ENCODE results near the gene CBARP. TPM values are rescaled to one million over a fixed set of nuclear protein-coding genes. Genes with fewer than 3 reads are reported as not detected.

CBARP gene
- total and polyA plus RNA-seq, 9 of the 15 experiments (the other 6 are each of a cell fraction or from before 2014, with no cell fraction given) = 0.03 to 8.9 (median 1.2) TPM; not detected in 1

DNA sequence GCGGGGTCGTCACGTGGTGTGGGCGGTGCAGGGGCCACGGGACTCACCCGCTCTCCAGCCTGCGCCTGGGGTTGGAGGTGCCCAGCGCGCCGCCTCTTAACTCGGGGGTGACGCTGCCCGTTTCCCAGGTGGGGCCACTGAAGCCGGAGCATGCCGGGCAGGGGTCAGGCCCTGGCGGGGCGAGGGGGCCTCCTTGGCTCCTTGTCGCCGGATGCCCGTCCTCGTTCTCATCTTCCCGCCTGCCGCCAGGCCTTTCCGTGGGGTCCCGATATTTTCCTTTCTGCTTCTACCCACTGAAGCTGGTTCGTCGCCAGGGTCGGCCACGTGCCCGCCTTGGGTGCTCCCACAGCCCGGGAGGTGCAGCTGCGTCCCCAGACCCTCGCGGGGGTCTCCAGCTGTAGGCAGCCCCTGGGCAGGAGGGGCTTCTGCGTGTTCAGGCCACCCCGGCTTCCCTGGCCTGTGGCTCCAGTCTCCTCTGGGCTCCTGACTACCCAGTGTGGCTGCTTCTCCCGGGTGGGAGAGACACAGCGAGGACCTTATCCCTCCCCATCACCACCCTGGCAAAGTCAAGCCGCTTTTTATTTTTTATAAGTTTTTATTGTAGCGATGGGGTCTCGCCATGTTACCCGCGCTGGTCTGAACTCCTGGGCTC is 38.3 kb upstream of the CBARP start (continued):
- TF ChIP-seq, protein P1, sequence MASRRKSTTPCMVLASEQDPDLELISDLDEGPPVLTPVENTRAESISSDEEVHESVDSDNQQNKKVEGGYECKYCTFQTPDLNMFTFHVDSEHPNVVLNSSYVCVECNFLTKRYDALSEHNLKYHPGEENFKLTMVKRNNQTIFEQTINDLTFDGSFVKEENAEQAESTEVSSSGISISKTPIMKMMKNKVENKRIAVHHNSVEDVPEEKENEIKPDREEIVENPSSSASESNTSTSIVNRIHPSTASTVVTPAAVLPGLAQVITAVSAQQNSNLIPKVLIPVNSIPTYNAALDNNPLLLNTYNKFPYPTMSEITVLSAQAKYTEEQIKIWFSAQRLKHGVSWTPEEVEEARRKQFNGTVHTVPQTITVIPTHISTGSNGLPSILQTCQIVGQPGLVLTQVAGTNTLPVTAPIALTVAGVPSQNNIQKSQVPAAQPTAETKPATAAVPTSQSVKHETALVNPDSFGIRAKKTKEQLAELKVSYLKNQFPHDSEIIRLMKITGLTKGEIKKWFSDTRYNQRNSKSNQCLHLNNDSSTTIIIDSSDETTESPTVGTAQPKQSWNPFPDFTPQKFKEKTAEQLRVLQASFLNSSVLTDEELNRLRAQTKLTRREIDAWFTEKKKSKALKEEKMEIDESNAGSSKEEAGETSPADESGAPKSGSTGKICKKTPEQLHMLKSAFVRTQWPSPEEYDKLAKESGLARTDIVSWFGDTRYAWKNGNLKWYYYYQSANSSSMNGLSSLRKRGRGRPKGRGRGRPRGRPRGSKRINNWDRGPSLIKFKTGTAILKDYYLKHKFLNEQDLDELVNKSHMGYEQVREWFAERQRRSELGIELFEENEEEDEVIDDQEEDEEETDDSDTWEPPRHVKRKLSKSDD (conservative IDR thresholded peaks at IDR 0.05; ENCODE audit: low read length) = no peak
- 0 out of 2 replicates have a peak, but pooled peaks have one; percentile 66 for TF ChIP-seq KLF6 (CRISPR knock-in tag; IDR thresholded peaks at IDR 0.05; ENCODE audit: borderline replicate concordance)
- TF ChIP-seq, protein P2, sequence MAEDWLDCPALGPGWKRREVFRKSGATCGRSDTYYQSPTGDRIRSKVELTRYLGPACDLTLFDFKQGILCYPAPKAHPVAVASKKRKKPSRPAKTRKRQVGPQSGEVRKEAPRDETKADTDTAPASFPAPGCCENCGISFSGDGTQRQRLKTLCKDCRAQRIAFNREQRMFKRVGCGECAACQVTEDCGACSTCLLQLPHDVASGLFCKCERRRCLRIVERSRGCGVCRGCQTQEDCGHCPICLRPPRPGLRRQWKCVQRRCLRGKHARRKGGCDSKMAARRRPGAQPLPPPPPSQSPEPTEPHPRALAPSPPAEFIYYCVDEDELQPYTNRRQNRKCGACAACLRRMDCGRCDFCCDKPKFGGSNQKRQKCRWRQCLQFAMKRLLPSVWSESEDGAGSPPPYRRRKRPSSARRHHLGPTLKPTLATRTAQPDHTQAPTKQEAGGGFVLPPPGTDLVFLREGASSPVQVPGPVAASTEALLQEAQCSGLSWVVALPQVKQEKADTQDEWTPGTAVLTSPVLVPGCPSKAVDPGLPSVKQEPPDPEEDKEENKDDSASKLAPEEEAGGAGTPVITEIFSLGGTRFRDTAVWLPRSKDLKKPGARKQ (CRISPR knock-in tag; IDR thresholded peaks at IDR 0.05) = no peak
- TF ChIP-seq TEAD1 (CRISPR knock-in tag; IDR thresholded peaks at IDR 0.05) = 0 out of 4 replicates have a peak, but pooled peaks of 1 of the 2 experiments have one; percentile 77
- TF ChIP-seq, protein P3, sequence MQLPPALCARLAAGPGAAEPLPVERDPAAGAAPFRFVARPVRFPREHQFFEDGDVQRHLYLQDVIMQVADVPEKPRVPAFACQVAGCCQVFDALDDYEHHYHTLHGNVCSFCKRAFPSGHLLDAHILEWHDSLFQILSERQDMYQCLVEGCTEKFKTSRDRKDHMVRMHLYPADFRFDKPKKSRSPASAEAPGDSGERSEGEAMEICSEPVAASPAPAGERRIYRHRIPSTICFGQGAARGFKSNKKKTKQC (CRISPR knock-in tag; IDR thresholded peaks at IDR 0.05) = peak; percentile 11; the same call in 1 of the 2 replicates
- TF ChIP-seq MYC (IDR thresholded peaks at IDR 0.05; ENCODE audit: low read depth, low read length) = no peak
- peak; percentile 89; the same call in 1 of the 2 replicates for TF ChIP-seq MYC (CRISPR knock-in tag; IDR thresholded peaks at IDR 0.05; ENCODE audit: borderline replicate concordance, low read depth)
- TF ChIP-seq GATAD2A (IDR thresholded peaks at IDR 0.05) = no peak
- TF ChIP-seq, protein P4, sequence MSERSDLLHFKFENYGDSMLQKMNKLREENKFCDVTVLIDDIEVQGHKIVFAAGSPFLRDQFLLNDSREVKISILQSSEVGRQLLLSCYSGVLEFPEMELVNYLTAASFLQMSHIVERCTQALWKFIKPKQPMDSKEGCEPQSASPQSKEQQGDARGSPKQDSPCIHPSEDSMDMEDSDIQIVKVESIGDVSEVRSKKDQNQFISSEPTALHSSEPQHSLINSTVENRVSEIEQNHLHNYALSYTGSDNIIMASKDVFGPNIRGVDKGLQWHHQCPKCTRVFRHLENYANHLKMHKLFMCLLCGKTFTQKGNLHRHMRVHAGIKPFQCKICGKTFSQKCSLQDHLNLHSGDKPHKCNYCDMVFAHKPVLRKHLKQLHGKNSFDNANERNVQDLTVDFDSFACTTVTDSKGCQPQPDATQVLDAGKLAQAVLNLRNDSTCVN (CRISPR knock-in tag; IDR thresholded peaks at IDR 0.05) = no peak
- TF ChIP-seq FOXJ2 (tag; IDR thresholded peaks at IDR 0.05) = no peak
- TF ChIP-seq CBX5 (IDR thresholded peaks at IDR 0.05; ENCODE audit: borderline replicate concordance, low read depth) = no peak
- peak in 1 of 2 experiments; percentile 6; a peak in 1 of 4 replicates for TF ChIP-seq FOXK2 (conservative IDR thresholded peaks at IDR 0.05 in 1 of 2, IDR thresholded peaks at IDR 0.05 in 1 of 2; ENCODE audit: low read depth in 2 of 2)
- no peak for TF ChIP-seq ETS2 (tag; IDR thresholded peaks at IDR 0.05; ENCODE audit: borderline replicate concordance, poor library complexity, severe bottlenecking)
- no peak for TF ChIP-seq ESRRA (IDR thresholded peaks at IDR 0.05; ENCODE audit: borderline replicate concordance, low read depth)
- TF ChIP-seq ZBTB7A (IDR thresholded peaks at IDR 0.05; ENCODE audit: borderline replicate concordance, control insufficient read depth, low read depth, low read length) = peak; percentile 81
- TF ChIP-seq, protein P5, sequence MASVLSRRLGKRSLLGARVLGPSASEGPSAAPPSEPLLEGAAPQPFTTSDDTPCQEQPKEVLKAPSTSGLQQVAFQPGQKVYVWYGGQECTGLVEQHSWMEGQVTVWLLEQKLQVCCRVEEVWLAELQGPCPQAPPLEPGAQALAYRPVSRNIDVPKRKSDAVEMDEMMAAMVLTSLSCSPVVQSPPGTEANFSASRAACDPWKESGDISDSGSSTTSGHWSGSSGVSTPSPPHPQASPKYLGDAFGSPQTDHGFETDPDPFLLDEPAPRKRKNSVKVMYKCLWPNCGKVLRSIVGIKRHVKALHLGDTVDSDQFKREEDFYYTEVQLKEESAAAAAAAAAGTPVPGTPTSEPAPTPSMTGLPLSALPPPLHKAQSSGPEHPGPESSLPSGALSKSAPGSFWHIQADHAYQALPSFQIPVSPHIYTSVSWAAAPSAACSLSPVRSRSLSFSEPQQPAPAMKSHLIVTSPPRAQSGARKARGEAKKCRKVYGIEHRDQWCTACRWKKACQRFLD (CRISPR knock-in tag; IDR thresholded peaks at IDR 0.05) = peak; percentile 74
- no peak for TF ChIP-seq CCNT2 (IDR thresholded peaks at IDR 0.05; ENCODE audit: borderline replicate concordance, extremely low read depth, insufficient read length, low read depth, low read length)
- TF ChIP-seq, protein P6, sequence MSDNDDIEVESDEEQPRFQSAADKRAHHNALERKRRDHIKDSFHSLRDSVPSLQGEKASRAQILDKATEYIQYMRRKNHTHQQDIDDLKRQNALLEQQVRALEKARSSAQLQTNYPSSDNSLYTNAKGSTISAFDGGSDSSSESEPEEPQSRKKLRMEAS (CRISPR knock-in tag; IDR thresholded peaks at IDR 0.05) = peak; percentile 76
- 0 out of 2 replicates have a peak, but pooled peaks have one; percentile 22 for TF ChIP-seq NFRKB (IDR thresholded peaks at IDR 0.05; ENCODE audit: low read depth)

Data from K562 (cell line).